HG02970 (cell line): Measurements from ENCODE around the gene CBS.
"Not testable (repeated sequence)": the region's sequence is repeated elsewhere in the genome, so short reads cannot be mapped to it uniquely, and the experiment has no call there.

Experiments
- ATAC-seq: cut with Tn5 transposase; IDR thresholded peaks from one replicate; pipeline ENCODE4 v1.9.1; 2021; ENCODE audit warnings: mild to moderate bottlenecking, moderate library complexity, moderate number of reproducible peaks; ENCODE audit not compliant: unreplicated experiment, low FRiP score

CBS gene

DNA sequence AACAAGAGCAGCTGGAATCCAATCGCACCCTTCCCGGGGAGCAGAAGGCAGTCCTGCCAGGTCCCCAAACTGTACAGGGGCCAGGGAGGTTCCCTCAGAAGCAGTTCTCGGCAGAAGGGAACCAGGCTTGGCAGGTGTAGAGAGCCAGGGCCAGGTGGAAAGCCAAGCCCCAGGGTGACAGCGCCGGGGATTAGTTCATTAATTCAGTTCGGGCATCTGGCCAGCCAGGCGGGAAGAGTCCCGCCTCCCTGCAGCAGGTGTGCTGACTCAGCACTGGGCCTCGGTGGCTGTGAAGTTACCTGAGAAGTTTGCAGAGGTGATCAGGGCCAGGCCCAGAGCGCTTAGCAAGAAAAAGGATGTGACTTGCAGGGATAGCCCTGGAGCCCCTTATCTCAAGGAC, 6.0 kb downstream of the CBS start:
- not testable (repeated sequence) for ATAC-seq

DNA sequence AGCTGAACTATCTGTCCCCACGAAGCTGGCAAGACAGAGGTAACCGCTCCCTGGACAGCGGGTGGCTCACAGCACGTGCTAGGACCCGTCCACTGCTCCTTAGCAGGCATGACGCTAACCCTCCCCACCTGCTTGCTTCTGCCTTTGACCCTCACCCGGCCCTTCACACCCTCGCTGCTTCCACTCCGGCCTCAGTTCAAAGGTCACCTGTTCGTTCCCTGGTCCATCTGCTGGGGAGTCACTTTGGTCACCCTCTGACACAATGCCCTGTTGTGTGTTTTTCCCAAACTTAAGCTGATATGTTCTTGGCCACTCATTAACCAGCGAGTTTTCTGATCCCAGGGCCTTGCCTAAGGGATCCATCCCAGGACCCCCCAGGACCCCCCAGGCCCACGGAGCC, 7.6 kb downstream of the CBS start:
- not testable (repeated sequence) for ATAC-seq

- not testable (repeated sequence) for ATAC-seq
These were observed 8.9 kb downstream of the CBS start for GRCh38 chr21:43066690-43067089.

DNA sequence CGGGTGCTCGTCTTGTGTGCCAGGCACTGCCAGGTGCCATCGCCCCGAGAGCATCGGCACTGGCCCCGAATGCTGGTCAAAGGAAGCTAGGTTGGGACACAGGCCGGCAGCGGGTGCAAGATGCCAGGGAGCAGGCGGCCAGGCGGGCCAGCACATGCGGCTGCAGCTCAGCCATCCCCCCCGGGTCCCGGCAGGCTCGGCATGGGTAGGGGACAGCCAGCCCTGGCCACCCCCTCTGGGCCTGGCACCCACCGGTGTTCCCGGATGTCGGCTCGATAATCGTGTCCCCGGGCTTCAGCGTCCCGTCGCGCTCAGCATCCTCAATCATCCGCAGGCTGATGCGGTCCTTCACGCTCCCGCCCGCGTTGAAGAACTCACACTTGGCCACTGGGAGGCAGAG, 9.6 kb downstream of the CBS start:
- ATAC-seq: not testable (repeated sequence)

DNA sequence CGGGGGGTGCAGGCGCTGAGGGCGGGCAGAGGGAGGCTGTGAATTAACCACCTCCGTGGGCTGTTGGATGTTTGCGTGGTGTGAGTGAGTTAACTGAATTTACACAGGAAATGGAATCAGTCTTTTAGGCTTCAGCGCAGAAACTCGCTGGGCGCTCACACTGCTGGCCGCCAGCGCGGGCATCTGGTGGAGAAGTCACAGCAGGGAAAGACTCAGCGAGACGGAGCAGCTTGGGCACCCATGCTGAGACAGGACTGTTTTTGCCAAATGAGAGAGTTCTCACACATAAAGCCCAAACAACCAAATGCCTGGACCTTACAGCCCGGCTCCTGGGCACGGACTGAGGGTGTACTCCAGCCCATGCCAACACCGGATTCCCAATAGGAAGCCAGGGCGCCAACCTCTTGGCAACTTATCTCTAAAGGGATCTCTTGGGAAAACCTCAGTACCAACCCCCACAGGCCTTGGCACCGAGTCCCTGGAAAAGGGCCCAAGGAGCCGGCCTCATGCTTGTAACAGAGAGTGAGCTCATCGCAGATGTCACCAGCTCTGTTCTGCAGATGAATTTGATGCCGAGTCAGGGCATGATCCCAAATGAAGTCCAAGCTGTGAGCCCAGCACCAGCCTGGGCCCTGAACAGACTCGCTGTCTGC, 11.2 kb downstream of the CBS start:
- ATAC-seq: not testable (repeated sequence)

- ATAC-seq: not testable (repeated sequence)
These were observed 12.5 kb downstream of the CBS start for GRCh38 chr21:43062955-43063664.

GRCh38 chr21:43053112-43053511, 22.5 kb downstream of the CBS start:
- not testable (repeated sequence) for ATAC-seq

GRCh38 chr21:43045876-43046821, 29.5 kb downstream of the CBS start:
- ATAC-seq: not testable (repeated sequence)

GRCh38 chr21:43045165-43045875, 30.3 kb downstream of the CBS start:
- not testable (repeated sequence) for ATAC-seq

- ATAC-seq: not testable (repeated sequence)
These were observed 31.1 kb downstream of the CBS start for GRCh38 chr21:43044547-43044946.

GRCh38 chr21:43043291-43043690, 32.3 kb downstream of the CBS start:
- not testable (repeated sequence) for ATAC-seq

DNA sequence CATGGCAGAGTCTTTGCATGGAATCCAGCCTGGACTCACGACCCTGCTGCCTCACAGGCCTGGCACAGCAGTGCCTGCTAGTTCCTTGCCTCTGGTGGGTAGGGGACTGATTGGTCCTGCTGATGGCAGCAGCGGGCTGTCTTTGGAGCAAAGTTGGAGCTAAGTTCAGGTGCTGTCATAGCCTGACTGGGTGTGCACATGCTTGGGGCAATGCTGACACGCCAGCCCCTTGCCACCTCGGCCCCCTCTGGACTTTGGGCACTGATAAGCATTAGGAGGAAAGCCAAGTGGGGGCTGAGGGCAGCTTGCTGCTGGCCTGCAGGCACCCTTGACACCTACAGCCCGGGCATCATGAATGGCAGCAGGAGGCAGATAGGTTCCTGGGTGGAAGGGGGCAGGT, 33.5 kb downstream of the CBS start:
- not testable (repeated sequence) for ATAC-seq

GRCh38 chr21:43038659-43039044, 37.0 kb downstream of the CBS start:
- ATAC-seq: not testable (repeated sequence)

- ATAC-seq: not testable (repeated sequence)
These were observed 37.5 kb downstream of the CBS start for GRCh38 chr21:43037918-43038658.

- ATAC-seq: not testable (repeated sequence)
These were observed 38.7 kb downstream of the CBS start for GRCh38 chr21:43036889-43037288.

- ATAC-seq: no peak
These were observed 40.8 kb downstream of the CBS start for GRCh38 chr21:43034826-43035225.

GRCh38 chr21:43034101-43034500, 41.5 kb downstream of the CBS start:
- no peak for ATAC-seq

GRCh38 chr21:43031121-43031619, 44.5 kb downstream of the CBS start:
- ATAC-seq: no peak

DNA sequence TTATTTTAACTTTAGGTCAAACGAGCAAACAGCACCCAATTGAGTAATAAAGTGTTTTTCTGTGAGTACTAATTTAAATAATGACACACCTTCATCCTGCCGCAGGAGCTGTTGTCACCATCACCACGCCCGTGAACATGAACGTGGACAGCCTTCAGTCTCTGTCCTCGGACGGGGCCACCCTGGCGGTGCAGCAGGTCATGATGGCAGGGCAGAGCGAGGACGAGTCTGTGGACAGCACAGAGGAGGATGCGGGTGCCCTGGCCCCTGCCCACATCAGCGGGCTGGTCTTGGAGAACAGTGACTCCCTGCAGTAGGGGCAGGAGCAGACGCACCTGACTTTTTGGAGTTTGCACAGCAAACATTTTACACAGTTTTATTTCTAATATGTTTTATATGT, 45.9 kb downstream of the CBS start:
- no peak for ATAC-seq
